AG04450 (cell line): ENCODE data around the gene AP3D1. TPM values are rescaled to one million over a fixed set of nuclear protein-coding genes. Genes with fewer than 3 reads are reported as not detected.

Experiments used
- CTCF ChIA-PET: fragments of 300-600, 350-600 bp; formaldehyde crosslinking; extraction: SDS; loops from one replicate; lab custom pipeline; 2022; ENCODE audit warnings: antibody characterized with exemption, inconsistent platforms; lab: Charles Lee
- POLR2A ChIA-PET: fragments of 350-600 bp; formaldehyde crosslinking; extraction: SDS; loops from one replicate; lab custom pipeline; 2021; ENCODE audit warnings: antibody characterized with exemption, inconsistent platforms; lab: Yijun Ruan, JAX
- DNase-seq: peaks from one replicate; pipeline ENCODE4 v3.0.0-alpha.2; 2011; ENCODE audit warnings: low read depth, low spot score
- H3K27ac ChIP-seq: one replicate; pipeline ENCODE4 v1.5.1; 2012; ENCODE audit warnings: low read depth, low read length, control low read depth
- H3K27me3 ChIP-seq: one replicate; pipeline ENCODE4 v1.6.0; 2012; ENCODE audit warnings: low read length; ENCODE audit not compliant: control insufficient read depth, insufficient read depth
- H3K4me3 ChIP-seq: 2 replicates; pipeline ENCODE4 v1.5.1; 2011; ENCODE audit warnings: mild to moderate bottlenecking, low read depth, low read length, control low read depth
- H3K9me3 ChIP-seq: 2 replicates; pipeline ENCODE4 v1.5.1; 2012; ENCODE audit warnings: low read length; ENCODE audit not compliant: control insufficient read depth, insufficient read depth
- CTCF ChIP-seq: IDR thresholded peaks from 2 replicates; pipeline ENCODE4 v1.5.1; 2011; ENCODE audit warnings: low read depth, low read length, control low read depth, inconsistent platforms
- polyA plus RNA-seq: library from polyadenylated mRNA; depleted of rRNA; stranded (reverse); fragments of >200 nt; gene quantifications from 2 replicates; pipeline ENCODE4 v1.2.3, GENCODE V29; 2011; rRNA removed

Gene AP3D1
- polyA plus RNA-seq, 1 experiment, result 68.2 TPM

GRCh38 chr19:2051773-2052704, 99.3 kb downstream of the AP3D1 start:
- Histone ChIP-seq H3K4me3 (no peak overlapping the region; the same call in 1 of the 2 replicates), H3K27ac (no peak overlapping the region), H3K9me3 (no peaks in the 10 kb centered on the region; the same call in 1 of the 2 replicates), H3K27me3 (no peaks in the 10 kb centered on the region)
- CTCF ChIA-PET, result interaction anchor here (0.6 to 1.2 kb wide), 4 partner anchors 10 to 107 kb away, joined by 3 to 7 read pairs (median 4); no protein-coding TSS in a partner anchor
- TF ChIP-seq CTCF, result no peak
- no peak for DNase-seq
- POLR2A ChIA-PET, result interaction anchor here (0.5 to 0.8 kb wide), 3 partner anchors 10 to 17 kb away, joined by 3 to 7 read pairs (median 3); no protein-coding TSS in a partner anchor

GRCh38 chr19:2050991-2051772, 100.2 kb downstream of the AP3D1 start, which contains the start of gene MKNK2:
Gene MKNK2 (minus strand): TSS chr19:2051244. CDS start chr19:2050851, 393 bp downstream.
- ChIA-PET POLR2A (interaction anchor here (0.5 to 0.8 kb wide), 3 partner anchors 9 to 16 kb away, joined by 3 to 7 read pairs (median 3); no protein-coding TSS in a partner anchor), CTCF (interaction anchor here (0.6 to 1.2 kb wide), 3 partner anchors 9 to 106 kb away, joined by 3 to 7 read pairs (median 4); no protein-coding TSS in a partner anchor)
- Histone ChIP-seq H3K27ac (no peak within 1 kb of the TSS), H3K4me3 (peak within 1 kb of the TSS; percentile 82), H3K27me3 (no peaks in the 10 kb centered on the region), H3K9me3 (no peaks in the 10 kb centered on the region; the same call in 1 of the 2 replicates)
- peak; percentile 66 for DNase-seq
- peak; percentile 47 for TF ChIP-seq CTCF

Other genes with a start within 250 kb of the AP3D1 start
- 0.35 and 0.55 TPM in 2 replicates for gene ADAT3, start 246.2 kb downstream of the AP3D1 start, polyA plus RNA-seq
- 6.7 and 10.7 TPM in 2 replicates for gene SCAMP4, start 246.2 kb downstream of the AP3D1 start, polyA plus RNA-seq
- gene CSNK1G2, start 210.4 kb downstream of the AP3D1 start, polyA plus RNA-seq, result 22.9 and 32.0 TPM in 2 replicates
- gene BTBD2, start 135.9 kb downstream of the AP3D1 start, polyA plus RNA-seq, result 25.5 and 46.5 TPM in 2 replicates
- gene MKNK2, start 100.3 kb downstream of the AP3D1 start, polyA plus RNA-seq, result 31.1 and 35.4 TPM in 2 replicates
- gene MOB3A, start 55.2 kb downstream of the AP3D1 start, polyA plus RNA-seq, result 20.5 and 25.3 TPM in 2 replicates
- 0.56 and 0.84 TPM in 2 replicates for gene IZUMO4, start 54.7 kb downstream of the AP3D1 start, polyA plus RNA-seq
- 3.2 and 4.3 TPM in 2 replicates for gene DOT1L, start 12.4 kb upstream of the AP3D1 start, polyA plus RNA-seq
- gene PLEKHJ1, start 84.8 kb upstream of the AP3D1 start, polyA plus RNA-seq, result 38.7 and 39.3 TPM in 2 replicates
- 7.0 and 9.5 TPM in 2 replicates for gene SF3A2, start 85.3 kb upstream of the AP3D1 start, polyA plus RNA-seq
- gene AMH, start 97.8 kb upstream of the AP3D1 start, polyA plus RNA-seq, result not detected in 2 replicates
- gene JSRP1, start 104.9 kb upstream of the AP3D1 start, polyA plus RNA-seq, result not detected in 2 replicates
- gene PEAK3, start 130.6 kb upstream of the AP3D1 start, polyA plus RNA-seq, result 0.04 TPM in 1 of 2 replicates, not detected in the other
- gene LINGO3, start 156.6 kb upstream of the AP3D1 start, polyA plus RNA-seq, result not detected in 2 replicates
- gene LSM7, start 177.0 kb upstream of the AP3D1 start, polyA plus RNA-seq, result 137 and 192 TPM in 2 replicates
- 9.9 and 15.7 TPM in 2 replicates for gene SPPL2B, start 177.1 kb upstream of the AP3D1 start, polyA plus RNA-seq
- gene TMPRSS9, start 208.7 kb upstream of the AP3D1 start, polyA plus RNA-seq, result not detected in 2 replicates